Hepatocyte (in vitro differentiated cells): ENCODE results near the gene CCDC192.

ENCODE experiments used
- EZH2 ChIP-seq: fragments of 200-600 bp; sonication (generic); IDR thresholded peaks from 2 replicates; pipeline ENCODE4 v1.6.1; 2016; ENCODE audit warnings: antibody characterized with exemption, mild to moderate bottlenecking, borderline replicate concordance
- TF ChIP-seq, protein P1 (sequence below): fragments of 200-600 bp; sonication (generic); IDR thresholded peaks from 2 replicates; pipeline ENCODE4 v1.5.1; 2016; ENCODE audit warnings: antibody characterized with exemption, mild to moderate bottlenecking; ENCODE audit not compliant: poor library complexity

DNA sequence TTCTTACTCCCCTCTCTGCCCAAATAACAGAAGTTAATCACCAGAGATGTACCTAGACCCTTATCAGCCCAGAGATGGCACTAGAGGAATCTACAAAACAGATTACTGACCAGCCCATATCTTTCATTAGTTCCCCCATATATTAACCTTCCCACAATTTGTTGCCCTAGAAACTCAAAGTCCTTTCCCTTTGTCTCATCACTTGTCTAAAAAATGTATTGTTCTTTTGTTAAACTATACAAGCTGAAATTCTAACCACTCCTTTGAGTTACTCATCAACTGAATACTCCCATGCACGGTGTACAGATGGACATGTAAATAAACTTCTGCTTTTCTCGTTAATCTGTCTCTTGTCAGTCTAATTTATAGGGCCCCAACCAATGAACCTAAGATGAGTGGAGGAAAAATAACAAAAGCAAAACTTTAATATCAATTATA, 130.9 kb downstream of the CCDC192 start:
- TF ChIP-seq, protein P1, sequence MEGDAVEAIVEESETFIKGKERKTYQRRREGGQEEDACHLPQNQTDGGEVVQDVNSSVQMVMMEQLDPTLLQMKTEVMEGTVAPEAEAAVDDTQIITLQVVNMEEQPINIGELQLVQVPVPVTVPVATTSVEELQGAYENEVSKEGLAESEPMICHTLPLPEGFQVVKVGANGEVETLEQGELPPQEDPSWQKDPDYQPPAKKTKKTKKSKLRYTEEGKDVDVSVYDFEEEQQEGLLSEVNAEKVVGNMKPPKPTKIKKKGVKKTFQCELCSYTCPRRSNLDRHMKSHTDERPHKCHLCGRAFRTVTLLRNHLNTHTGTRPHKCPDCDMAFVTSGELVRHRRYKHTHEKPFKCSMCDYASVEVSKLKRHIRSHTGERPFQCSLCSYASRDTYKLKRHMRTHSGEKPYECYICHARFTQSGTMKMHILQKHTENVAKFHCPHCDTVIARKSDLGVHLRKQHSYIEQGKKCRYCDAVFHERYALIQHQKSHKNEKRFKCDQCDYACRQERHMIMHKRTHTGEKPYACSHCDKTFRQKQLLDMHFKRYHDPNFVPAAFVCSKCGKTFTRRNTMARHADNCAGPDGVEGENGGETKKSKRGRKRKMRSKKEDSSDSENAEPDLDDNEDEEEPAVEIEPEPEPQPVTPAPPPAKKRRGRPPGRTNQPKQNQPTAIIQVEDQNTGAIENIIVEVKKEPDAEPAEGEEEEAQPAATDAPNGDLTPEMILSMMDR = no peak
- TF ChIP-seq EZH2 = no peak
